HepG2 (cell line): Measurements from ENCODE around the gene MFAP4. TPM values are rescaled to one million over a fixed set of nuclear protein-coding genes. Genes with fewer than 3 reads are reported as not detected.

Source experiments
- ATAC-seq: fragments of 200-7000 bp; cut with Tn5 transposase; 3 replicates; pipeline ENCODE4 v1.9.1; 2020; ENCODE audit warnings: mild to moderate bottlenecking, moderate library complexity
- BruUV-seq: library from RNA; stranded (reverse); fragments of 400-500 nt; replicated peaks from 2 replicates; lab custom pipeline; 2021; lab: Mats Ljungman, UMichigan
- CTCF ChIA-PET: fragments of 300-600 bp; formaldehyde crosslinking; extraction: SDS; loops from one replicate; lab custom pipeline; 2021; ENCODE audit warnings: low total read pairs, inconsistent platforms, low intra/inter-chr PET ratio; lab: Yijun Ruan, JAX
- POLR2A ChIA-PET: fragments of 350-600 bp; sonication (Branson Sonifier 250); formaldehyde crosslinking; loops from one replicate; lab custom pipeline; 2020; ENCODE audit warnings: antibody characterized with exemption, inconsistent platforms; lab: Yijun Ruan, JAX
- DNase-seq: peaks from one replicate; pipeline ENCODE4 v3.0.0-alpha.2; 2015; ENCODE audit warnings: low spot score
- FAIRE-seq: peaks from 3 replicates; lab custom pipeline; 2011; peaks lifted over from hg19 to GRCh38; lab: Jason Lieb, UNC
- H2AFZ ChIP-seq: one replicate; pipeline ENCODE4 v1.6.1; 2011; ENCODE audit warnings: low read length, inconsistent platforms
- H3K27ac ChIP-seq: fragments of 300-600 bp; 3 replicates; pipeline ENCODE4 v1.8.0; 2011; ENCODE audit warnings: mixed run types, mild to moderate bottlenecking, mixed read lengths, low read length, inconsistent platforms; ENCODE audit not compliant: insufficient read depth; ENCODE audit errors: extremely low read length
- H3K27me3 ChIP-seq, 2 experiments: fragments of 200-600 bp in 1 of 2; 2 replicates in 1 of 2; 3 replicates in 1 of 2; pipeline versions ENCODE4 v1.6.0 to v1.8.0; 2011; ENCODE audit warnings: low read length in 2 of 2, mild to moderate bottlenecking in 2 of 2, moderate library complexity in 2 of 2, inconsistent platforms in 1 of 2; ENCODE audit not compliant: insufficient read depth in 2 of 2, control insufficient read depth in 1 of 2
- H3K36me3 ChIP-seq, 2 experiments: fragments of 200-600 bp in 1 of 2; replicated peaks in 1 of 2; 2 replicates in 1 of 2; 3 replicates in 1 of 2; pipeline versions ENCODE4 v1.5.1 to v1.8.0; 2011; ENCODE audit warnings: low read length in 2 of 2, inconsistent platforms in 1 of 2; ENCODE audit not compliant: insufficient read depth in 2 of 2, control insufficient read depth in 1 of 2
- H3K4me1 ChIP-seq: 2 replicates; pipeline ENCODE4 v1.5.1; 2012; ENCODE audit warnings: low read length, inconsistent platforms; ENCODE audit not compliant: insufficient read depth
- H3K4me2 ChIP-seq: 2 replicates; pipeline ENCODE4 v1.6.0; 2011; ENCODE audit warnings: low read depth, low read length, inconsistent platforms
- H3K4me3 ChIP-seq, 3 experiments: fragments of 200-600 bp in 1 of 3; sonication (generic), shearing (Covaris generic) in 1 of 3; replicated peaks in 1 of 3; 2 replicates each; pipeline ENCODE4 v1.5.1; 2011 to 2016; ENCODE audit warnings: low read length in 3 of 3, inconsistent platforms in 2 of 3, low read depth in 2 of 3, mild to moderate bottlenecking in 2 of 3, control low read depth in 1 of 3, mixed read lengths in 1 of 3; ENCODE audit not compliant: insufficient read depth in 1 of 3
- H3K79me2 ChIP-seq: one replicate; pipeline ENCODE4 v1.6.1; 2011; ENCODE audit warnings: low read length, inconsistent platforms; ENCODE audit not compliant: insufficient read depth
- H3K9ac ChIP-seq: 2 replicates; pipeline ENCODE4 v1.6.0; 2011; ENCODE audit warnings: mild to moderate bottlenecking, low read depth, low read length, inconsistent platforms; ENCODE audit not compliant: insufficient read depth
- H3K9me3 ChIP-seq: 2 replicates; pipeline ENCODE4 v1.5.1; 2012; ENCODE audit warnings: mild to moderate bottlenecking, low read length
- H4K20me1 ChIP-seq: 2 replicates; pipeline ENCODE4 v1.6.0; 2011; ENCODE audit warnings: inconsistent platforms, mild to moderate bottlenecking, low read length, moderate library complexity; ENCODE audit not compliant: insufficient read depth
- DPF2 ChIP-seq: sonication (generic); formaldehyde crosslinking; IDR thresholded peaks from 2 replicates; pipeline ENCODE4 v1.4.0; 2020; ENCODE audit warnings: mild to moderate bottlenecking, low read depth, missing genetic modification reagents, borderline replicate concordance
- HNF4A ChIP-seq: sonication (generic); formaldehyde crosslinking; IDR thresholded peaks from 2 replicates; pipeline ENCODE4 v1.4.0; 2020; ENCODE audit warnings: missing genetic modification reagents
- HNRNPUL1 ChIP-seq: fragments of 200-400 bp; formaldehyde crosslinking; IDR thresholded peaks from 2 replicates; pipeline ENCODE4 v1.6.1; 2017; ENCODE audit warnings: low read depth, mild to moderate bottlenecking, low read length, moderate library complexity
- MED8 ChIP-seq: sonication (generic); formaldehyde crosslinking; IDR thresholded peaks from 2 replicates; pipeline ENCODE4 v1.8.1; 2023; ENCODE audit warnings: mild to moderate bottlenecking, missing genetic modification reagents; ENCODE audit not compliant: insufficient replicate concordance
- THAP11 ChIP-seq: IDR thresholded peaks from 2 replicates; pipeline ENCODE4 v1.6.1; 2016; ENCODE audit warnings: missing biosample characterization, missing genetic modification reagents
- ZNF234 ChIP-seq: sonication (generic); formaldehyde crosslinking; conservative IDR thresholded peaks from 2 replicates; pipeline ENCODE4 v1.5.1; 2020; ENCODE audit warnings: mild to moderate bottlenecking, missing genetic modification reagents
- WGBS: methylation state at CpG from one replicate; pipeline ENCODE4 v1.1.6; 2017; ENCODE audit warnings: low lambda C conversion rate; 5-methylcytosine and 5-hydroxymethylcytosine counted together
- in situ Hi-C: cut with HindIII; loops from 2 replicates; pipeline ENCODE4 v1.10.0; 2017; ENCODE audit warnings: low pct_unique_long_range_greater_than_20kb; ENCODE audit not compliant: extremely low pct_ligation_motif_present
- intact Hi-C: fragments of 100-400 bp; cut with micrococcal nuclease; formaldehyde crosslinking; loops from one replicate; pipeline ENCODE4 v1.10.0; 2022; ENCODE audit not compliant: unreplicated experiment
- polyA plus RNA-seq, 8 experiments: library from polyadenylated mRNA; depleted of rRNA in 3 of 8; stranded (reverse) in 7 of 8; unstranded in 1 of 8; fragments of >200 nt; fragmentation: Illumina TruSeq in 4 of 8; extraction: Trizol in 4 of 8; gene quantifications; 2 replicates each; pipeline versions ENCODE4 v1.2.1 to v1.2.3, GENCODE V29; 2011 to 2016; ENCODE audit warnings: low read depth in 4 of 8, missing spikeins in 1 of 8, mixed read lengths in 1 of 8; ENCODE audit not compliant: insufficient read depth in 1 of 8
- total RNA-seq, 5 experiments: library from RNA; depleted of rRNA; stranded (reverse); fragments of >200 nt; fragmentation: Illumina TruSeq; extraction: Trizol; gene quantifications; 2 replicates each; pipeline ENCODE4 v1.2.3, GENCODE V29; 2016; ENCODE audit warnings: low read depth in 1 of 5
- TF ChIP-seq, protein P1 (sequence below): sonication (generic); formaldehyde crosslinking; IDR thresholded peaks from 2 replicates; pipeline ENCODE4 v1.9.0; 2021; ENCODE audit warnings: mild to moderate bottlenecking, missing genetic modification reagents

The MFAP4 gene
- total and polyA plus RNA-seq, 2 of the 13 experiments (the other 11 are each of a cell fraction or from before 2014, with no cell fraction given), result 0.08 TPM; not detected in 1

DNA sequence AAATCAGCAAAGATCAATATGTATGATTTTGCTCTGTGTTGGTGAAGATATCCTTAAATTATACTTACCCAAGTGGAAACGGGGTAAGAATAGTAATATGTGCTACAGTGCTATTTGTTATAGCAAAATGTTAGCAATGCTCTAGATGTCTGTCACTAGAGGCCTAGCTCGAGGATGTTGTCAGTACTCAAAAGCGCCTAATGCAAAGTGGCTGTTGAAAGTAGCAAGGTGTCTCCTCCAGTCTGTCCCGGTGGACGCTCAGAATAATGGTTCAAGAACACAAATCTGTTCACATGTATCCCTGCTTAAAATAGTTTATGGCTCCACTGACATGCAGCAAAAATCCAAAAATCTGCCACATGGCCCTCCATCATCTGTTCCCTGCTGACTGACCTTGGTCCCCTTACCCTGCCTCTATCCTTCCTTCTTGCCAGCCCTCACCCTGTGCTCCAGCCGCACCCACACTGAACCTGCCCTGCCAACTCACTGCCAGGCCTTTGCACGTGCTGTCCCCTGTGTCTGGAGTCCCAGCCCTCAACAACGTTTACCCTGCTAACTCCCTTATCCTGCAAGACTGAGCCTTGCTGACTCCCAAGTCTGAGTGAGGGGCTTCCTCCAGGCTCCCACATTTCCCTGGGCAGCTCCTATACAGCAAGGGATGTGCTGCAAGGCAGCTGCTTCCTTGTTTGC, 14.5 kb upstream of the MFAP4 start:
- Histone ChIP-seq H3K9ac (no peak overlapping the region), H3K27ac (no peak overlapping the region), H3K79me2 (no peaks in the 10 kb centered on the region), H2AFZ (no peak overlapping the region), H3K4me1 (peaks cover 20% of the 10 kb centered on the region), H3K36me3 (no peaks in the 10 kb centered on the region), H3K9me3 (no peaks in the 10 kb centered on the region), H3K4me3 (no peak overlapping the region), H4K20me1 (no peaks in the 10 kb centered on the region), H3K27me3 (no peaks in the 10 kb centered on the region), H3K4me2 (no peak overlapping the region)
- ChIA-PET CTCF (no interaction called here), POLR2A (no interaction called here)
- in situ Hi-C loops, result no loop called here
- no peak for TF ChIP-seq HNRNPUL1
- TF ChIP-seq ZNF234 (CRISPR knock-in tag), result no peak
- no peak for TF ChIP-seq DPF2 (CRISPR knock-in tag)
- TF ChIP-seq HNF4A, result no peak
- TF ChIP-seq MED8, result no peak
- TF ChIP-seq THAP11 (CRISPR knock-in tag), result no peak
- intact Hi-C loops, result no loop called here
- no TSS peak for BruUV-seq
- WGBS, result 38% methylated on average over 8 of the region's 8 CpGs
- ATAC-seq, result no peak
- no peak for FAIRE-seq
- no peak for DNase-seq

DNA sequence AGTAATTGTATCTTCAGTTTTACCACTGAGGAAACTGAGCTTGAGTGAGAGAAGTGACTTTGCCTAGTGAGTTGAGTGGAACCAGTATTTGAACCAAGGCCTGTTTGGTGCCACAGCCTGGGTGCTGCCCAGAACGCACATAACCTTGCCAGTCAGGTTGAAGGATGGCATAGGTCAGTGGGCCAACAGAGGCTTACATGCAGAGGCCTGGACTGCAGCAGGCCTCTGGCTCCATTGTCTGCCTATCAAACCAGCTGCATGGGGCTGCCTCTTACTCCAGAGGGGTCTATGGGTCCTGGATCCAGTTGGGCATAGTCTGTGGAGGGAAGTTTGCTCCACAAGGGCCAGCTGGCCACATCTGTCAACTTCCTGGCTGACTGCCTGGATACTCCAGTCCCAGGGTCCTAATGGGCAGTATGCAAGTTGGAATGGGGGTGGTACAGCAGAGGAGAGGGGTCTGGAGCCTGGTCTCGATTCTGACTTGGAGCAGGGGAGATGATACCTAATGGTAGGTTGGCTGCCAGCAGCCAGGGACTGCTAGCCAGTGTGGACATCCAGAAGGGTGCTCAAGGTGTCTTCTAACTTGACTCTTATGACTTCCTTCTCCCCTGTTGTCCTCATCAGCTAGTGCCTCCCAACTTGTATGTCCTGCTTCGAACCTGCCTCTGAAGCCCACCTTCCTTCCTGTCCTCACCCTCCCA, 12.9 kb upstream of the MFAP4 start:
- Histone ChIP-seq H3K79me2 (no peaks in the 10 kb centered on the region), H3K36me3 (no peaks in the 10 kb centered on the region), H4K20me1 (no peaks in the 10 kb centered on the region), H3K4me3 (no peak overlapping the region), H2AFZ (no peak overlapping the region), H3K27ac (no peak overlapping the region), H3K9me3 (no peaks in the 10 kb centered on the region), H3K27me3 (no peaks in the 10 kb centered on the region), H3K4me2 (no peak overlapping the region), H3K4me1 (peaks cover 20% of the 10 kb centered on the region), H3K9ac (no peak overlapping the region)
- no peak for DNase-seq
- intact Hi-C loops (no loop called here), in situ Hi-C loops (no loop called here)
- 43% methylated on average over 2 of the region's 3 CpGs for WGBS
- BruUV-seq, result no TSS peak
- ChIA-PET CTCF (no interaction called here), POLR2A (no interaction called here)
- FAIRE-seq, result no peak
- ATAC-seq, result no peak
- TF ChIP-seq, protein P1, sequence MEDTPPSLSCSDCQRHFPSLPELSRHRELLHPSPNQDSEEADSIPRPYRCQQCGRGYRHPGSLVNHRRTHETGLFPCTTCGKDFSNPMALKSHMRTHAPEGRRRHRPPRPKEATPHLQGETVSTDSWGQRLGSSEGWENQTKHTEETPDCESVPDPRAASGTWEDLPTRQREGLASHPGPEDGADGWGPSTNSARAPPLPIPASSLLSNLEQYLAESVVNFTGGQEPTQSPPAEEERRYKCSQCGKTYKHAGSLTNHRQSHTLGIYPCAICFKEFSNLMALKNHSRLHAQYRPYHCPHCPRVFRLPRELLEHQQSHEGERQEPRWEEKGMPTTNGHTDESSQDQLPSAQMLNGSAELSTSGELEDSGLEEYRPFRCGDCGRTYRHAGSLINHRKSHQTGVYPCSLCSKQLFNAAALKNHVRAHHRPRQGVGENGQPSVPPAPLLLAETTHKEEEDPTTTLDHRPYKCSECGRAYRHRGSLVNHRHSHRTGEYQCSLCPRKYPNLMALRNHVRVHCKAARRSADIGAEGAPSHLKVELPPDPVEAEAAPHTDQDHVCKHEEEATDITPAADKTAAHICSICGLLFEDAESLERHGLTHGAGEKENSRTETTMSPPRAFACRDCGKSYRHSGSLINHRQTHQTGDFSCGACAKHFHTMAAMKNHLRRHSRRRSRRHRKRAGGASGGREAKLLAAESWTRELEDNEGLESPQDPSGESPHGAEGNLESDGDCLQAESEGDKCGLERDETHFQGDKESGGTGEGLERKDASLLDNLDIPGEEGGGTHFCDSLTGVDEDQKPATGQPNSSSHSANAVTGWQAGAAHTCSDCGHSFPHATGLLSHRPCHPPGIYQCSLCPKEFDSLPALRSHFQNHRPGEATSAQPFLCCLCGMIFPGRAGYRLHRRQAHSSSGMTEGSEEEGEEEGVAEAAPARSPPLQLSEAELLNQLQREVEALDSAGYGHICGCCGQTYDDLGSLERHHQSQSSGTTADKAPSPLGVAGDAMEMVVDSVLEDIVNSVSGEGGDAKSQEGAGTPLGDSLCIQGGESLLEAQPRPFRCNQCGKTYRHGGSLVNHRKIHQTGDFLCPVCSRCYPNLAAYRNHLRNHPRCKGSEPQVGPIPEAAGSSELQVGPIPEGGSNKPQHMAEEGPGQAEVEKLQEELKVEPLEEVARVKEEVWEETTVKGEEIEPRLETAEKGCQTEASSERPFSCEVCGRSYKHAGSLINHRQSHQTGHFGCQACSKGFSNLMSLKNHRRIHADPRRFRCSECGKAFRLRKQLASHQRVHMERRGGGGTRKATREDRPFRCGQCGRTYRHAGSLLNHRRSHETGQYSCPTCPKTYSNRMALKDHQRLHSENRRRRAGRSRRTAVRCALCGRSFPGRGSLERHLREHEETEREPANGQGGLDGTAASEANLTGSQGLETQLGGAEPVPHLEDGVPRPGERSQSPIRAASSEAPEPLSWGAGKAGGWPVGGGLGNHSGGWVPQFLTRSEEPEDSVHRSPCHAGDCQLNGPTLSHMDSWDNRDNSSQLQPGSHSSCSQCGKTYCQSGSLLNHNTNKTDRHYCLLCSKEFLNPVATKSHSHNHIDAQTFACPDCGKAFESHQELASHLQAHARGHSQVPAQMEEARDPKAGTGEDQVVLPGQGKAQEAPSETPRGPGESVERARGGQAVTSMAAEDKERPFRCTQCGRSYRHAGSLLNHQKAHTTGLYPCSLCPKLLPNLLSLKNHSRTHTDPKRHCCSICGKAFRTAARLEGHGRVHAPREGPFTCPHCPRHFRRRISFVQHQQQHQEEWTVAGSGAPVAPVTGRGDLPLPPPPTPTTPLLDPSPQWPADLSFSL, result no peak
